HEK293T (cell line): ENCODE data around the gene SPI1.

ENCODE experiments used
- BHLHE40 ChIP-seq: fragments of 450-650 bp; IDR thresholded peaks from 2 replicates; pipeline ENCODE4 v1.6.1; 2016; ENCODE audit warnings: mild to moderate bottlenecking, moderate library complexity, borderline replicate concordance
- FOXM1 ChIP-seq: fragments of 450-650 bp; IDR thresholded peaks from 2 replicates; pipeline ENCODE4 v1.6.1; 2017; ENCODE audit warnings: mild to moderate bottlenecking, borderline replicate concordance
- NFRKB ChIP-seq: fragments of 450-650 bp; IDR thresholded peaks from 2 replicates; pipeline ENCODE4 v1.6.1; 2016; ENCODE audit warnings: mild to moderate bottlenecking, moderate library complexity

- TF ChIP-seq BHLHE40, result no peak
- TF ChIP-seq NFRKB, result no peak
- TF ChIP-seq FOXM1, result no peak
Measured at GRCh38 chr11:47394050-47394321, 15.6 kb upstream of the SPI1 start.
